HG02642 (cell line): ENCODE data around the gene MINAR1.

Source experiments
- ATAC-seq: cut with Tn5 transposase; IDR thresholded peaks from one replicate; pipeline ENCODE4 v1.9.1; 2021; ENCODE audit warnings: mild to moderate bottlenecking; ENCODE audit not compliant: unreplicated experiment, poor library complexity

MINAR1 gene

GRCh38 chr15:79459666-79460065, 27.5 kb downstream of the MINAR1 start:
- ATAC-seq = no peak

GRCh38 chr15:79463043-79463780, 31.1 kb downstream of the MINAR1 start:
- ATAC-seq = no peak

- ATAC-seq = no peak
Measured at GRCh38 chr15:79463781-79464270, 31.7 kb downstream of the MINAR1 start.

GRCh38 chr15:79466488-79466887, 34.4 kb downstream of the MINAR1 start:
- ATAC-seq = no peak

- ATAC-seq = no peak
Measured at GRCh38 chr15:79467865-79468586, 35.9 kb downstream of the MINAR1 start.

- no peak for ATAC-seq
Measured at GRCh38 chr15:79472446-79472845, 40.3 kb downstream of the MINAR1 start.

- no peak for ATAC-seq
Measured at GRCh38 chr15:79474252-79474651, 42.1 kb downstream of the MINAR1 start.

- ATAC-seq = no peak
Measured at GRCh38 chr15:79475306-79475705, 43.2 kb downstream of the MINAR1 start.

- no peak for ATAC-seq
Measured at GRCh38 chr15:79478108-79478507, 46.0 kb downstream of the MINAR1 start.

- no peak for ATAC-seq
Measured at GRCh38 chr15:79479616-79480015, 47.5 kb downstream of the MINAR1 start.

GRCh38 chr15:79481793-79482192, 49.7 kb downstream of the MINAR1 start:
- no peak for ATAC-seq
